GM18907 (cell line): ENCODE data around the gene STUB1.

Experiments used
- ATAC-seq: cut with Tn5 transposase; IDR thresholded peaks from one replicate; pipeline ENCODE4 v1.9.1; 2021; ENCODE audit warnings: mild to moderate bottlenecking, moderate library complexity; ENCODE audit not compliant: unreplicated experiment

The STUB1 gene

DNA sequence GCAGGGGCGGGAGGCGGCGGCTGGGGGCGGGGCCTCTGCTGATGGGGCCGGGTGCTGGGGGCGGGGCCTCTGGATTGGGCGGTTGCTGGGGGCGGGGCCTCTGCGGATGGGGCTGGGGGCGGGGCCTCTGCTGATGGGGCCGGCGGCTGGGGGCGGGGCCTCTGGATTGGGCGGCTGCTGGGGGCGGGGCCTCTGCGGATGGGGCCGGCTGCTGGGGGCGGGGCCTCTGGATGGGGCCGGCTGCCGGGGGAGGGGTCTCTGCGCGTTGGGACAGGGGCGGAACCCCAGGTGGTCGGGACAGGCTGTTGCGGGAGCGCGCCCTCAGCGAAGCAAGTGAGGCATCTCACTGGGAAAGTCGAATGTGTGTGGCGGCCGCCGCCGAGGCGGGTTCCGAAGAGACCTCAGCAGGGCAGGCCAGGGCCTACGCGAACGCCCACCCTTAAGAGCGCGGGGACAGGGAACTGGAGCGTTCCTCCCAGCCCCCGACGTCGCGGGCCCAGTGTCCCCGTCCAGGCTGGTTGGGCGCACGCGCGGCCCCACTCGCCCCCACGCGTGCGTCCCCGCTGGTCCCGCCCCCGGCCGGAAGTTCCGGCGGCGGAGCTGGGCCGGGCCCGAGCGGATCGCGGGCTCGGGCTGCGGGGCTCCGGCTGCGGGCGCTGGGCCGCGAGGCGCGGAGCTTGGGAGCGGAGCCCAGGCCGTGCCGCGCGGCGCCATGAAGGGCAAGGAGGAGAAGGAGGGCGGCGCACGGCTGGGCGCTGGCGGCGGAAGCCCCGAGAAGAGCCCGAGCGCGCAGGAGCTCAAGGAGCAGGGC lies at the start of gene STUB1:
STUB1 (plus strand) TSS at position 597 of the 811 bp plus-strand sequence; CDS start at position 713, 116 bp downstream.
- ATAC-seq, result peak; percentile 30

DNA sequence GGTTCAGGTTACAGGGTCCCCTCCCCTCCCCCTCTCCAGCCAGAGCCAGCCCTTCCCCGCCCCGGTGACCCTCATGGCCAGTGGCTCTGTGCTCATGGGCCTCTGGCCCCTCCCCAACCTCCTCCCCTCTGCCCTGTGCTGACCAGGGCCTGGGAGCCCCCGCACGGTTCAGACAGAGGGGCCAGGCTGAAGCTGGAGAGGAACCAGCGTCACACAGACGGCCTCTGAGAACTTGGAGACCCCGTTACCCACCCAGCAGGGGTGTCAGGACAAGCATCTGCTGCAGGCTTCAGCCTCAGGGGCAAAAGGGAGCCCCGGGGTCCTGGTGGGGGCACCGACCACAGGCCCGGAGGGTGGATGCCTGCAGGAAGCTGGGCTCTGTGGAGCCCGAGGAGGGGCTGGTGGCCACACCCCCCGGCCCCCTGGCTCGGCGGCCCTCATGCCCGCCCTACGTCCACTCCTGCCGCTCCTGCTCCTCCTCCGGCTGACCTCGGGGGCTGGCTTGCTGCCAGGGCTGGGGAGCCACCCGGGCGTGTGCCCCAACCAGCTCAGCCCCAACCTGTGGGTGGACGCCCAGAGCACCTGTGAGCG lies 49.3 kb upstream of the STUB1 start, which contains the start of gene WFIKKN1:
WFIKKN1 (plus strand) TSS at position 171 of the 591 bp plus-strand sequence; CDS start at position 440, 269 bp downstream.
- ATAC-seq, result no peak

DNA sequence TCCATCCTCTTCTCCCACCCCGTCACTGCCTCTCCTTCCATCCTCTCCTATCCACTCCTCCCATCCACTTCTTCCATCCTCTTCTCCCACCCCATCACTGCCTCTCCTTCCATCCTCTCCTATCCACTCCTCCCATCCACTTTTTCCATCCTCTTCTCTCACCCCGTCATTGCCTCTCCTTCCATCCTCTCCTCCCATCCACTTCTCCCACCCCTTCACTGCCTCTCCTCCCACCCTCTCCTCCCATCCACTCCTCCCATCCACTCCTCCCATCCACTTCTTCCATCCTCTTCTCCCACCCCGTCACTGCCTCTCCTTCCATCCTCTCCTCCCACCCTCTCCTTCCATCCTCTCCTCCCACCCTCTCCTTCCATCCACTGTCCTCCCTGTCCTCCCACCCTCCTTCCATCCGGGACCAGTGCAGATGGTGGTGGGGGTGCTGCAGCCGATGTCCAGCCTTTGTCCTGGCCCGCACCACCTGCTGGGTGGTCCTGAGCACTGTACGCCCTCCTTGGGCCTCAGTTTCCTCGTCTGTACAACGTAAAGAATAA lies 48.3 kb upstream of the STUB1 start:
- ATAC-seq, result no peak

DNA sequence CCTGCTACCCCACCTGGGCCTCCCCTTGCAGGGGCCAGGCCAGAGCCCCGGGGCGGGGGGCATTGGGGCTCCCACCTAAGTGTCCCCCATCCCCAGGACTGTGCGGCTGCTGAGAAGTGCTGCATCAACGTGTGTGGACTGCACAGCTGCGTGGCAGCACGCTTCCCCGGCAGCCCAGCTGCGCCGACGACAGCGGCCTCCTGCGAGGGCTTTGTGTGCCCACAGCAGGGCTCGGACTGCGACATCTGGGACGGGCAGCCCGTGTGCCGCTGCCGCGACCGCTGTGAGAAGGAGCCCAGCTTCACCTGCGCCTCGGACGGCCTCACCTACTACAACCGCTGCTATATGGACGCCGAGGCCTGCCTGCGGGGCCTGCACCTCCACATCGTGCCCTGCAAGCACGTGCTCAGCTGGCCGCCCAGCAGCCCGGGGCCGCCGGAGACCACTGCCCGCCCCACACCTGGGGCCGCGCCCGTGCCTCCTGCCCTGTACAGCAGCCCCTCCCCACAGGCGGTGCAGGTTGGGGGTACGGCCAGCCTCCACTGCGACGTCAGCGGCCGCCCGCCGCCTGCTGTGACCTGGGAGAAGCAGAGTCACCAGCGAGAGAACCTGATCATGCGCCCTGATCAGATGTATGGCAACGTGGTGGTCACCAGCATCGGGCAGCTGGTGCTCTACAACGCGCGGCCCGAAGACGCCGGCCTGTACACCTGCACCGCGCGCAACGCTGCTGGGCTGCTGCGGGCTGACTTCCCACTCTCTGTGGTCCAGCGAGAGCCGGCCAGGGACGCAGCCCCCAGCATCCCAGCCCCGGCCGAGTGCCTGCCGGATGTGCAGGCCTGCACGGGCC lies 47.5 kb upstream of the STUB1 start:
- no peak for ATAC-seq

DNA sequence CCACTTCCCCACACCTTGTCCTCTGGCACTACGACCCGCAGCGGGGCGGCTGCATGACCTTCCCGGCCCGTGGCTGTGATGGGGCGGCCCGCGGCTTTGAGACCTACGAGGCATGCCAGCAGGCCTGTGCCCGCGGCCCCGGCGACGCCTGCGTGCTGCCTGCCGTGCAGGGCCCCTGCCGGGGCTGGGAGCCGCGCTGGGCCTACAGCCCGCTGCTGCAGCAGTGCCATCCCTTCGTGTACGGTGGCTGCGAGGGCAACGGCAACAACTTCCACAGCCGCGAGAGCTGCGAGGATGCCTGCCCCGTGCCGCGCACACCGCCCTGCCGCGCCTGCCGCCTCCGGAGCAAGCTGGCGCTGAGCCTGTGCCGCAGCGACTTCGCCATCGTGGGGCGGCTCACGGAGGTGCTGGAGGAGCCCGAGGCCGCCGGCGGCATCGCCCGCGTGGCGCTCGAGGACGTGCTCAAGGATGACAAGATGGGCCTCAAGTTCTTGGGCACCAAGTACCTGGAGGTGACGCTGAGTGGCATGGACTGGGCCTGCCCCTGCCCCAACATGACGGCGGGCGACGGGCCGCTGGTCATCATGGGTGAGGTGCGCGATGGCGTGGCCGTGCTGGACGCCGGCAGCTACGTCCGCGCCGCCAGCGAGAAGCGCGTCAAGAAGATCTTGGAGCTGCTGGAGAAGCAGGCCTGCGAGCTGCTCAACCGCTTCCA lies 46.7 kb upstream of the STUB1 start:
- no peak for ATAC-seq

DNA sequence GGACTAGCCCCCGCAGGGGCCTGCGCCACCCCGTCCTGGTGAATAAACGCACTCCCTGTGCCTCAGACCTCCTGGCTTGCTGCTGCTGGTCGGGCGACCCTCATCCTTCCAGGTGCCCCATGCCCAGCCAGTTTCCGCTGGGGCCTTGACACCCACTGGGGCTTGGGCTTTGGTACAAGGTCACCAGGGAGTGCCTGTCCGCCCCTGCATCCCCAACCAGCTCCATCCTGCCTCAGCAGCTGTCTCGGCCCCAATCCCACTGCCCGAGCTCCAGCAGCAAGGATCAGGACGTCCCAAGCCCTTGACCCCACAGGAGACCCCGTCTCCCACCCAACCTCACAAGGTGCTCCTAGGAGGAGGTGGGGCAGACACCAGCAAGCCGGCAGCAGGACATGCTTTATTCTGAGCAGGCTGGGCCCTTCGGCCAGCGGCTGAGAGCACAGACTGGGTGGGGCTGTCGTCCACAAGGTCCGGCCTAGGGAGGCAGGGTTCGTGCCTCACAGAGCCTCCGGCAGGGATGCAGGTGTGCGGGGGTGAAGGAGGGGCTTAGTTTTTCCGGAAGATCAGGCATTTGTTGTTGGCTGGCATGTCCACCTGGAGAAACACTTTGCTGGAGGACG lies 46.0 kb upstream of the STUB1 start:
- ATAC-seq, result no peak

DNA sequence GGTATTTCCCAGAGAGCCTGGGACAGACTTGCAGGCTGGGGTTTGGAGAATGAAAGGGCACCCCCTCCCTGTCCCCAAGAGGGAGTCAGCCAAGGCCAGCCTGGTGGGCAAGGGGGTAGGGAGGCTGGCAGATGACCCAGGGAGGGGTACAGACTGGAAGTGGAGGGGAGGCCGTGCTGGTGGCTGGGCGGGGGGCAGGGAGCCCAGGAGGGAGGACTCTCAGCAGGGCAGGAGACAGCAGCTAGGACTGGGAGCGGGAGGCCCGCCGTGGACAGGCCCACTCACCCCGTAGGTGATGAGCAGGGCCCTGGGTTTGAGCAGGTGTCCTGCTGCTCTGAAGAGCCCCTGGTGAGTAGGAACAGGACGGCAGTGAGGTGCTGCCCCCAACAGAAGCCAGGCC lies 45.2 kb upstream of the STUB1 start:
- ATAC-seq, result no peak

DNA sequence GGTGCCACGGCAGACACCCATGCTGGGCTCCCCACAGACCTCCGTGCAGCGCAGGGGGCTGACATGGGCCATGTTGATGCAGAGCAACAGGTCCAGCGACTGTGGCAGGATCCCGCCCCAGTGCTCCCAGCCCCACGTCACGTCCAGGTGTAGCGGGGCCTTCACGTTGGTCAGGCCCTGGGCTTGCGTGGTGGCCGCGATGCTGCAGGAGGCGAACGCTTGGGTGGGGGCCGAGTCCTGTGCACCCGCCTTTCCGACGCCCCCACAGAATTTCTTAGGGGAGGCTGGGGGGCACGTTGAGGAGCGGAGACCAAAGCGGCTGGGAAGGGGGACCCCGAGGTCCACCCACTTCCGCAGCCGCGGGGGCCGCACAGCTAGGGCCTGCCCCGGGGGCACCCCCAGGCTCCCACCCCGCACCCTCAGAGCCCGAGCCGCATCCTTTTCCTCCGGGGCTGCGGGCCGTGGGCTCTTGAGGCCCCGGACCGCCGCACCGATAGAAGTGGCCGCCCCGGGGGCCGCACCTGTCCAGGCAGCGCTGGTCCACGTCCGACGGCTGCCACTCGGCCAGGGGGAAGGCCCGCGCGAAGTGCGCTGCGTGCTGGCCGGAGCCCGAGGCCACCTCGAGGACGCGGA lies 44.5 kb upstream of the STUB1 start:
- peak; percentile 1 for ATAC-seq

DNA sequence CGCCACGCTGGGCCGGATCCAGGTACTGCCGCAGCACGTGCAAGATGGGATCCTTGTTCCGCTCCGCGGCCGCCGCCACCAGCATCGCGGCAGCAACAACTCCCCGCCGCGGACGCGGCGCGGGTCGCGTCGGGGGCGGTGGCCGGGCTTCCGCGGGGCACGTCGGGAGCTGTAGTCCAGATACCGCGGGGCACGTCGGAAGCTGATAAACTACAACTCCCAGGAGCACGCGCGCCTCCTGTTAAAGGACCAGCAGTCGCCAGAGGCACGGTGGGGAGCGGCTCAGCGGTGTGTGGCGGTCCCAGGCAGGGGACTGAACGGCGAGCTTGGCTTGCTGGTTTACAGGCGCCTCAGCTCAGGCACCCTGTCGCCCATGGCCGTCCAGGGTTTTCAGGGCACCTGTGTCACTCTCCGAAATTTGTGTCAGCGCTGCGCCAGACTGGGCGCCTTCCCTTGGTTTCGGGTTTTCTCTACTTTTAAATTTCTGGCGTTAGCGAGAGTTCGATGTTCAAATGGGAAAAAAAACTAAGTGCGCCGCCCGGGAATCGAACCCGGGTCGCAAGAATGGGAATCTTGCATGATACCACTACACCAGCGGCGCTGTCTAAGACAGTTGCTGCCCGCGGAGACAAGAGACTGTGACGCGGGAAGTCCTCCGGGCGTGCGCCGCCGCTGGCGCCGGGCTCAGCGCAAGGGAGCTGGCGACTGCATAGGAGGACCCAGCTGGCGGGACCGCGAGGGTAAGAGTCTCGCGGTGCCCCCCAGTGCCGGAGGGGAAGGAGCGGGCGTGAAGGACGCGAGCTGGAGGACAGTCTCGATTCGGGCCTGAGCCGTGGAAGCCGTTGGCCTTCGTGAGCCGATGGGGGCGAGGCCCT lies 43.8 kb upstream of the STUB1 start, which contains the start of gene METTL26:
METTL26 (minus strand) TSS at position 100 of the 875 bp plus-strand sequence; CDS start at position 85, 15 bp downstream.
- ATAC-seq, result peak; percentile 69

DNA sequence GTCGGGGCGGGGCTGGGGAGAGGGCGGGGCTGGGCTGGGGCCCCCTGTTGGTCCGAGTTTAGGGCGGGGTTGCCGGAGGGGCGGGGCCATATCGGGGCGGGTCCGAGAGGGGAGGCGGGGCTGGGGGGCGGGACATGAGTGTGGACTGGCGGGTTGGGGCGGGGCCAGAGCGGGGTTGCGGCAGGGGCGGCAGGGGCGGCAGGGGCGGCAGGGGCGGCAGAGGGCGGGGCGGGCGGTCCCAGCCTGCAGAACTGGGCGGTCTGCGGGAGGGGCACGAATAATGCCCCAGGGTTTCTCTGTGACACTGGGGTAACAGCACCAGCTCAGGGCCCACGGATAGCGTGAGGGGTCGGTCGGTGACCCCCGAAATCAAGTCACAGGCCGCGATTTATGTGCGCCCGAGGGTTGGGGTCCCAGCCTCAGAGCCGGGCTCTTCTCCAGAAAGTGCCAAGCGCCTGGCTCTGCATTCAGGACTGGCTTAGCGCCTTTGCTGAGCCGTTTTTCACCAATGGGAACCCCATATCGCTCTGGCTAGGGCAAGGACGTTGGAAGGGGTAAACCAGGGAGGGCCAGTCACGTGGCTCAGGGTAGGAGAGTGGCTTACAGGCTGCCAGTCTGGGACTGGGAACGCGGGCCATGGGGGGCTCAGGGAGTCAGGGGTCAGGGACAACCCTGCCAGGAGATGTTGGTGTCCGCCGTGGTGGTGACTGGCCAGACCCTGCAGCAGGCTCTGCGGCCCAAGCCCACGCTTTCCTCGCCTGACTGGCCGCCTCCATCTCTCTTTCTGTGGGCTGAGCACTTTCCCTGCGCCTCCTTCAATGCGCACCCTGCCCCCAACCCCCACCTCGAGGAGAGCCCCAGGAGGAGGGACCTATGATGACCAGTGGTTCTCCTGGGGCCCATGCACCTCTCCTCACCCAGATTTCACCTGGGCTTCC lies 42.9 kb upstream of the STUB1 start:
- peak; percentile 1 for ATAC-seq

DNA sequence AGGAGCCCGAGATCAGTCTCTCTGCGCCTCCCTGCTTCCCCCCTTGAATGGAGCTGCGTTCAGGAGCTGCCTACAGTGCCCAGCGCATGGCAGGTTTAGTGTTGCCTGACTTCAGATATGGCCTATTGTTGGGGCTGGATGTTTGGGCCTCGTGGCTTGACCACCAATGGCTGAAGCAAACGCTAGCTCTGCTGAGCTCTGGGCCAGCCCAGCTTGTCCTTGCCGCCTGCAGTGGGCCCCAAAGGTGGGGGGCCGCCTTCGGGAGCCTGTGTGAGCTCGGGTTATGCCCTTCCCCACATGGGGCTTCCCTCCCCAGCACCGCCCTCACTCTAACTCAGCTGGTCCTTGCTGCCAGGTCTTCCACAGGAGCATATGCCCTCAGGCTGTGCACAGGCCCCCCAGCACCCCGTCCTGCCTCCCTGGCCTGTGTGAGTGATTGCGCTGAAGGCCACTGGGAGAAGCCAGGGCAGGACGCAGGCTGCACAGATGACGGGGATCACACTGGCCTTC lies 42.1 kb upstream of the STUB1 start:
- no peak for ATAC-seq

DNA sequence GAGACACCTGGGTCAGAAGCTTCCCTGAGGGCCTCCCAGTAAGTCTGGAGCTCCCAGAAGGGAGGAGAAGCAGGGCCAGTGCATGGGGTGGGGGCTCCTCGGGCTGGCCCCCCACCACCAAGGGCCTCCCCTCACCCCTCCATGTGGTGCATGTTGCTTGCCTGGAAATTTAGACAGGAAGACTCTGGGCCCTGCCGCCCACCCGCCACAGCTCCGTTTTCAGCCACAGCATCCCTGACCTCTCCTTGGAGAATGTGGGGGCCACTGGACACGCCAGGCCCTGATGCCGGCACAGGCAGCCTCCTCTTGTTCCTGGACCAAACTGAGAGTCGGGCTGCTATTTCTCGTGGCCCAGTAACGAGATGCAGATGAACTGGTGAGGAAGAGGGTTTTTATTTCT lies 41.4 kb upstream of the STUB1 start:
- no peak for ATAC-seq

DNA sequence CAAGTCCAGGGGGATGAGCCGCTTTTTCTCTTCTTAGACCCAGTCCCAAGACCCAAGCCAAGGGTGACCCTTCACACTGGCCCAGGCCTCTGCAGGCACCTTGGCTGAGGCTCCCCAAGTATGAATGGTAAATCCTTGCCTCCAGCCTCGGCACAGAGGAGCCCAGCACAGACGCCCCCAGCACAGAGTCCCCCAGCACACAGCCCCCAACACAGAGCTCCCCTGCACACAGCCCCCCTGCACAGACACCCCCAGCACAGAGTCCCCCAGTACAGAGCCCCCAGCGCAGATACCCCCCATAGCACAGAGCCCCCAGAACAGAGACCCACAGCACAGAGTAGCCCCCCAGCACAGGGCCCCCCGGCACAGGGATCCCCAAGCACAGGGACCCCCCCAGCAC lies 39.6 kb upstream of the STUB1 start:
- no peak for ATAC-seq

DNA sequence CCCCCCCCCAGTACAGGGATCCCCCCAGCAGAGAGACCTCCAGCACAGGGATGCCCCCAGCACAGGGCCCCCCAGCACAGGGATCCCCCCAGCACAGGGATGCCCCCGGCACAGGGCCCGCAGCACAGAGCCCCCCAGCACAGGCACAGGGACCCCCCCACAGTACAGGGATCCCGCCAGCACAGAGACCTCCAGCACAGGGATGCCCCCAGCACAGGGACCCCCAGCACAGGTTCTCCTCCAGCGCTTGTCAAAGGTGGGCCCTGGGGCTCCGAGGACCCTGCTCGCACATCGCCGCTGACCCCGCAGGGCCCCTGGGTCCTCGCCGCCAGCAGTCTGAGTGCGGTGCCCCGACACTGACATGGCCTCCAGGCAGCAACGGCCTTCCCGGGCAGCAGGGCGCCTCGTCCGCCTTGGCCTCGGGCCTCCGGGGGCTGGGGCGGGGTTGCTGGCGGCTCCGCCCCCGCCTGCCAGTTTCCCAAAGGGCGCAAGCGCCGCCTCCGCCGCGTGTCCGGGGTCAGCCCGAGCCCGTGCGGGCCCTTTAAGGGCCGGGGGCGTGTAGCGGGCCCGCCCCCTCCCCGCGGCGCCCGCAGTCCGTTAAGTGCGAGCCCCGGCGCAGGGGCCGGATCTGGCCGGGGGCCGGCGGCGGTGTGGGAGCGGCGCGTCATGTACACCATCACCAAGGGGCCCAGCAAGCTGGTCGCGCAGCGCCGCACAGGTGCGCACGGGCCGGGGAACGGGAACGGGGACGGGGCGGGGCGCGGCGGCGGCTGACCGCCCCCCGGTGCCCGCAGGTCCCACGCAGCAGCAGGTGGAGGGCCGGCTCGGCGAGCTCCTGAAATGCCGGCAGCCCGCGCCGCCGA lies 38.7 kb upstream of the STUB1 start, which contains the start of gene MCRIP2:
MCRIP2 (plus strand) TSS at position 503 of the 863 bp plus-strand sequence; CDS start at position 667, 164 bp downstream.
- ATAC-seq, result peak; percentile 42

DNA sequence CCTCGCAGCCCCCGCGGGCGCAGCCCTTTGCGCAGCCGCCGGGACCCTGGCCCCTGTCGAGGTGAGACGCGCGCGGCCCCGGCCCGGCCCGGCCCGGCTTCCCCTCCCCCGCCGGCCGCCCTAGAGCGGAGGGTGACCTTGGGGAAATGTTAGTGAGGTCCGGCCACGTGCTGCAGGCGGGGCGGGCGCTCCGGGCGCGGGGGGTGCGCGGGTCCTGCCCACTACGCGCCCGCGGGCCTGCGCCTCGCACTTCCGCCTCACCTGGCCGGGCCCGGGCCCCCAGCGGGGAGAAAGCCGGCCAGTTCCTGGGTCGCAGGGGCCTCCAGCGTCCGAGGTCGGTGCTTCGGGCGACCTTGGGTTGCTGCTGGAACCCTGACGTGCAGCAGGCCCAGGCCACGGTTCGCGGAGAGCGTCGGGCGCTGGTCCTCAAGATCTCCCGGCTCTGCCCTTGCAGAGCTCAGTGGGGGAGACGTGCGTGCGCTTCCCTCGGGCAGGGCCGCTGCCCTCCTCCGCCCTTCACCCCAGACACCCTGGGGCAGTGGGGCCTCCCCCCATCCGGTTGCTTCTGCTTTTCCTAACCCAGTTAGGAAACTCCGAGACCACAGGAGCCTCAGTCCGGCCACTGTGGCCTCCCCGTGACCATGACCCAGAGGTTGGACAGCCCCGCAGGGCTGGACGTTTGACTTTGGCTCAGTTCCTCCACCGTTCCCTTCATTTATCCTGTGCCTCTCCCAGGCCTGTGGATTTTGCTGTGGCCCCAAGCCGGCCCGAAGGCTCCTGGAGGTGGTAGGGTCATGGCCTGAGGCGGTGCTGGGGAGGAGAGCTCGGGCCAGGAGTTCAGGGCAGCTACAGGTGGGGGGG lies 37.8 kb upstream of the STUB1 start:
- ATAC-seq, result peak; percentile 36
